ENCODE data around the gene ACOD1.
"Not testable (repeated sequence)": the region's sequence is repeated elsewhere in the genome, so short reads cannot be mapped to it uniquely, and the experiment has no call there.

ACOD1 gene
- 0 reads per million in 9 experiments for total RNA-seq

GRCh38 chr13:76948149-76948548 is at the start of gene ACOD1:
Gene ACOD1 (plus strand): TSS chr13:76948511. CDS start chr13:76948559, 48 bp downstream.
- ATAC-seq (replicated peaks) (no peak), DNase-seq (no peak)
- Mint-ChIP-seq H3K36me3 (ENCODE audit: insufficient read depth) (no peaks in the 10 kb centered on the region), H3K4me3 (no peak within 1 kb of the TSS), H3K27me3 (peaks cover 33 to 43% of the 10 kb centered on the region in 2 donors), H3K4me1 (ENCODE audit: low read depth in 2 of 2) (no peaks in the 10 kb centered on the region), H3K27ac (no peak within 1 kb of the TSS), H3K9me3 (peaks cover 0 to 3% of the 10 kb centered on the region in 2 donors)

DNA sequence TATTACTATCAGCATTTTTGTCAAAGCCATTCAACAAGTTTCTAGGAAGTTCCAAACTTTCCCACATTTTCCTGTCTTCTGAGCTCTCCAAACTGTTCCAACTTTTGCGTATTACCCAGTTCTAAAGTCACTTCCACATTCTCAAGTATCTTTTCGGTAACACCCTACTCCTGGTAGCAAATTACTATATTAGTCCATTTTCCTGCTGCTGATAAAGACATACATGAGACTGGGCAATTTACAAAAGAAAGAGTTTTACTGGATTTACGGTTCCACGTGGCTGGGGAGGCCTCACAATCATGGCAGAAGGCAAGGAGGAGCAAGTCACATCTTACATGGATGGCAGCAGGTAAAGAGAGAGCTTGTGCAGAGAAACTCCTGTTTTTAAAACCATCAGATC is 49.2 kb upstream of the ACOD1 start:
- not testable (repeated sequence) for H3K4me1 Mint-ChIP-seq (ENCODE audit: low read depth in 2 of 2); DNase-seq; H3K9me3 Mint-ChIP-seq; H3K36me3 Mint-ChIP-seq (ENCODE audit: insufficient read depth); ATAC-seq (replicated peaks); H3K27ac Mint-ChIP-seq; H3K4me3 Mint-ChIP-seq
- peaks cover 59 to 79% of the 10 kb centered on the region in 2 donors for H3K27me3 Mint-ChIP-seq

DNA sequence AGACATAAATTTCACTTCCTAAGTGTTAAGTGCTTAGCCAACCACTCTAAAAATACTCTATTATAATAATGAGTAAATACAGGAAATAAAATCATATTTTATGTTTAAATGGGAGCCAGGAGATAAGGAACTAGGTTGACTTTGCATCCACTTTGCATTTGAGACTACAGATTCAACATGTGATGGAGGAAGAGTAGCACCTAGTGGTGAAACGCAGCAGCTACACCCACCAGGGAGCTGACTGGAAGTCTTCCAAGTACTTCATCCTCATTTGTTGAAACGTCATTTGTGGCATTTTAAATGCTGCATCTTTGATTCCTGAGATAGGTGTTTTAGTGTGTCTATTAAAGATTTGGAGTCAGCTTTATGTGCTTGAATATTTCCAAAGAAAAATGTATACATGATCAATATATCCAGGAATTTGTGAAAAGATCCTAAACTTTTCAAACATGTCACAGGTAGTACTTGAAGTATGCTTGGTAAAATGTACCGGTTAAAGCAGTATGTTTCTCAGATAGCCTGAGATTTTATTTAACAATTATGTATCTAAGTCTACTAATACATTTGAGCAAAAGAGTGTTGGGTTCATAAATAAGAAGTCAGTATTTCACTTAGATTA is 44.7 kb upstream of the ACOD1 start:
- Mint-ChIP-seq H3K9me3 (peaks cover 5 to 8% of the 10 kb centered on the region in 2 donors), H3K27ac (no peak overlapping the region), H3K4me3 (no peak overlapping the region), H3K27me3 (peaks cover 62 to 67% of the 10 kb centered on the region in 2 donors), H3K4me1 (ENCODE audit: low read depth in 2 of 2) (no peaks in the 10 kb centered on the region), H3K36me3 (ENCODE audit: insufficient read depth) (no peaks in the 10 kb centered on the region)
- peak; percentile 45 to 55 (median 49) for DNase-seq
- ATAC-seq (replicated peaks), result peak; percentile 85

- no peaks in the 10 kb centered on the region for H3K9me3 Mint-ChIP-seq
- H3K4me1 Mint-ChIP-seq (ENCODE audit: low read depth in 2 of 2), result no peaks in the 10 kb centered on the region
- H3K36me3 Mint-ChIP-seq (ENCODE audit: insufficient read depth), result no peaks in the 10 kb centered on the region
- H3K27ac Mint-ChIP-seq, result no peak overlapping the region
- H3K27me3 Mint-ChIP-seq, result peaks cover 57 to 58% of the 10 kb centered on the region in 2 donors
- DNase-seq (no peak), ATAC-seq (replicated peaks) (no peak)
- no peak overlapping the region for H3K4me3 Mint-ChIP-seq
These were observed 43.8 kb upstream of the ACOD1 start for GRCh38 chr13:76904507-76904906.

- H3K27me3 Mint-ChIP-seq, result peaks cover 57 to 60% of the 10 kb centered on the region in 2 donors
- DNase-seq (no peak), ATAC-seq (replicated peaks) (no peak)
- no peak overlapping the region for H3K4me3 Mint-ChIP-seq
- H3K4me1 Mint-ChIP-seq (ENCODE audit: low read depth in 2 of 2), result no peaks in the 10 kb centered on the region
- no peaks in the 10 kb centered on the region for H3K9me3 Mint-ChIP-seq
- H3K36me3 Mint-ChIP-seq (ENCODE audit: insufficient read depth), result no peaks in the 10 kb centered on the region
- no peak overlapping the region for H3K27ac Mint-ChIP-seq
These were observed 35.8 kb upstream of the ACOD1 start for GRCh38 chr13:76912476-76912875.

- H3K27ac Mint-ChIP-seq, result no peak overlapping the region
- H3K4me1 Mint-ChIP-seq (ENCODE audit: low read depth in 2 of 2), result no peaks in the 10 kb centered on the region
- ATAC-seq (replicated peaks), result no peak
- peaks cover 64 to 71% of the 10 kb centered on the region in 2 donors for H3K27me3 Mint-ChIP-seq
- no peak overlapping the region for H3K4me3 Mint-ChIP-seq
- H3K36me3 Mint-ChIP-seq (ENCODE audit: insufficient read depth), result no peaks in the 10 kb centered on the region
- no peaks in the 10 kb centered on the region for H3K9me3 Mint-ChIP-seq
- no peak for DNase-seq
These were observed 34.4 kb upstream of the ACOD1 start for GRCh38 chr13:76913898-76914297.

- H3K36me3 Mint-ChIP-seq (ENCODE audit: insufficient read depth), result no peaks in the 10 kb centered on the region
- H3K9me3 Mint-ChIP-seq, result no peaks in the 10 kb centered on the region
- ATAC-seq (replicated peaks), result no peak
- peaks cover 66 to 70% of the 10 kb centered on the region in 2 donors for H3K27me3 Mint-ChIP-seq
- DNase-seq, result no peak
- H3K27ac Mint-ChIP-seq, result no peak overlapping the region
- H3K4me1 Mint-ChIP-seq (ENCODE audit: low read depth in 2 of 2), result no peaks in the 10 kb centered on the region
- no peak overlapping the region for H3K4me3 Mint-ChIP-seq
These were observed 31.2 kb upstream of the ACOD1 start for GRCh38 chr13:76917095-76917494.

DNA sequence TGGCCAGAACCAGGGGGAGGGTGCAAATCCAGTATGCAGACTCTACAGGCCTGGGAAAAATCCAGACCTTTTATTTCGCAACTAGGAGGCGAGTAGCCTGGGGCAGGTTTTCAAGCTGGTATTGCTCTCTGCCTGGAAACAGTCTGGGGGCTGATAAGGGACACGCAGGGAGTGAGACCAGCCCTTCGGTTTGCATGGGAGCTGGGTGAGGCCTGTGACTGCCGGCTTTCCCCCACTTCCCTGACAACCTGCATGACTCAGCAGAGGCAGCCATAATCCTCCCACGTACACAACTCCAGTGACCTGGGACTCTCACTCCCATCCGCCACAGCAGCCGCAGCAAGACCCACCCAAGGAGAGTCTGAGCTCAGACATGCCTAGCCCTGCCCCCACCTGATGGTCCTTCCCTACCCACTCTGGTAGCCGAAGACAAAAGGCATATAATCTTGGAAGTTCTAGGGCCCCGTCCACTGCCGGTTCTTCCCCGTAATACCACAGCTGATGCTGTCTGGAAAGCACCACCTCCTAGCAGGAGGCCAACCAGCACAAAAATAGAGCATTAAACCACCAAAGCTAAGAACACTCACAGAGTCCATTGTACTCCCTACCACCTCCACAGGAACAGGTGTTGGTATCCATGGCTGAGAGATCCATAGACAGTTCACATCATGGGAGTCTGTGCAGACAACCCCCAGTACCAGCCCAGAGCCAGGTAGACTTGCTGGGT is 30.4 kb upstream of the ACOD1 start:
- ATAC-seq (replicated peaks); H3K4me3 Mint-ChIP-seq; H3K9me3 Mint-ChIP-seq; H3K4me1 Mint-ChIP-seq (ENCODE audit: low read depth in 2 of 2); DNase-seq; H3K36me3 Mint-ChIP-seq (ENCODE audit: insufficient read depth); H3K27ac Mint-ChIP-seq: not testable (repeated sequence)
- H3K27me3 Mint-ChIP-seq, result peaks cover 64 to 68% of the 10 kb centered on the region in 2 donors

DNA sequence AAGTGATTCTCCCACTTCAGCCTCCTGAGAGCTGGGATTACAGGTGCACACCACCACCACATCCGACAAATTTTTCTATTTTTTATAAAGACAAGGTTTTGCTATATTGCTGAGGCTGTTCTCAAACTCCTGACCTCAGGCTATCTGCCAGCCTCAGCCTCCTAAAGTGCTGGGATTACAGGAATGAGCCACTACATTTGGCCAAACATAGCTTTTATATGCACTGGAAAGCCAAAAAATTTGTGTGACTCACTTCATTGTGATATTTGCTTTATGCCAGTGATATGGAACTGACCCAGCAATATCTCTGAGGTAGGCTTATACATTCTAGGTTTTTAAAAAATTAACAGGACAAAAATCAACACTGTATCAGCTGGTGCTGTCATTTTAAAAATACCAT is 26.8 kb upstream of the ACOD1 start:
- Mint-ChIP-seq H3K9me3 (no peaks in the 10 kb centered on the region), H3K4me3 (no peak overlapping the region), H3K4me1 (ENCODE audit: low read depth in 2 of 2) (no peaks in the 10 kb centered on the region), H3K36me3 (ENCODE audit: insufficient read depth) (no peaks in the 10 kb centered on the region), H3K27ac (no peak overlapping the region), H3K27me3 (peaks cover 51 to 73% of the 10 kb centered on the region in 2 donors)
- ATAC-seq (replicated peaks) (no peak), DNase-seq (no peak)

GRCh38 chr13:76925115-76925514 is 23.2 kb upstream of the ACOD1 start:
- Mint-ChIP-seq H3K27ac (no peak overlapping the region), H3K27me3 (peaks cover 23 to 55% of the 10 kb centered on the region in 2 donors), H3K9me3 (no peaks in the 10 kb centered on the region), H3K4me1 (ENCODE audit: low read depth in 2 of 2) (no peaks in the 10 kb centered on the region), H3K36me3 (ENCODE audit: insufficient read depth) (no peaks in the 10 kb centered on the region), H3K4me3 (no peak overlapping the region)
- DNase-seq, result no peak
- no peak for ATAC-seq (replicated peaks)

- Mint-ChIP-seq H3K36me3 (ENCODE audit: insufficient read depth) (no peaks in the 10 kb centered on the region), H3K4me3 (no peak overlapping the region), H3K9me3 (no peaks in the 10 kb centered on the region), H3K4me1 (ENCODE audit: low read depth in 2 of 2) (no peaks in the 10 kb centered on the region), H3K27me3 (peaks cover 22 to 40% of the 10 kb centered on the region in 2 donors), H3K27ac (no peak overlapping the region)
- DNase-seq (no peak), ATAC-seq (replicated peaks) (no peak)
These were observed 20.4 kb upstream of the ACOD1 start for GRCh38 chr13:76927955-76928354.

DNA sequence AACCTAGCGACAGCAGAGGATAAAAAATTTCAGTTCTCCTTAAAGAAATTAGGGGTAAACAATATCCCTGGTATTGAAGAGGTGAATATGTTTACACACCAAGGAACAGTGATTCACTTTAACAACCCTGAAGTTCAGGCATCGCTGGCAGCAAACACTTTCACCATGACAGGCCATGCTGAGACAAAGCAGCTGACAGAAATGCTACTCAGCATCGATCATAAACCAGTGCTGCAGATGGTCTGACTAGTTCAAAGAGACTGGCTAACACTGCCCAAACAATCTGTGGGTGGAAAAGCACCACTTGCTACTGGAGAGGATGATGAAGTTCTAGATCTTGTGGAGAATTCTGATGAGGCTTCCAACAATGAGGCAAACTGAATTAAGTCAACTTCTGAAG is 19.9 kb upstream of the ACOD1 start:
- peaks cover 19 to 35% of the 10 kb centered on the region in 2 donors for H3K27me3 Mint-ChIP-seq
- DNase-seq, result no peak

DNA sequence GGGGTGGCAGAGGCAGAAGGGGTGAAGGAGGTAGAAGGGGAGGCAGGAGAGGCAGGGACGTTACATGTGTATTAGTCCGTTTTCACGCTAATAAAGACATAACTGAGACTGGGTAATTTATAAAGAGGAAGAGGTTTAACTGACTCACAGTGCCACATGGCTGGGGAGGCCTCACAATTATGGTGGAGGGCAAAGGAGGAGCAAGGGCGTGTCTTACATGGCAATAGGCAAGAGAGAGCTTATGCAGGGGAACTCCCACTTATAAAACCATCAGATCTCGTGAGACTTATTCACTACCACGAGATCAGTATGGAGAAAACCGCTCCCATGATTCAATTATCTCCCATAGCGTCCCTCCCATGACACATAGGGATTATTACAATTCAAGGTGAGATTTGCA is 19.0 kb upstream of the ACOD1 start:
- ATAC-seq (replicated peaks) (no peak), DNase-seq (no peak)
- no peaks in the 10 kb centered on the region for H3K36me3 Mint-ChIP-seq (ENCODE audit: insufficient read depth)
- no peaks in the 10 kb centered on the region for H3K9me3 Mint-ChIP-seq
- H3K4me1 Mint-ChIP-seq (ENCODE audit: low read depth in 2 of 2), result no peaks in the 10 kb centered on the region
- no peak overlapping the region for H3K4me3 Mint-ChIP-seq
- no peak overlapping the region for H3K27ac Mint-ChIP-seq
- peaks cover 19 to 34% of the 10 kb centered on the region in 2 donors for H3K27me3 Mint-ChIP-seq

More for the DNA sequence above, 19.9 kb upstream of the ACOD1 start:
- H3K9me3 Mint-ChIP-seq, result no peaks in the 10 kb centered on the region
- no peaks in the 10 kb centered on the region for H3K36me3 Mint-ChIP-seq (ENCODE audit: insufficient read depth)
- H3K27ac Mint-ChIP-seq, result no peak overlapping the region
- H3K4me1 Mint-ChIP-seq (ENCODE audit: low read depth in 2 of 2), result no peaks in the 10 kb centered on the region
- ATAC-seq (replicated peaks), result no peak
- H3K4me3 Mint-ChIP-seq, result no peak overlapping the region

- Mint-ChIP-seq H3K9me3 (no peaks in the 10 kb centered on the region), H3K36me3 (ENCODE audit: insufficient read depth) (no peaks in the 10 kb centered on the region), H3K4me1 (ENCODE audit: low read depth in 2 of 2) (no peaks in the 10 kb centered on the region), H3K27me3 (peaks cover 16 to 28% of the 10 kb centered on the region in 2 donors), H3K4me3 (no peak overlapping the region), H3K27ac (no peak overlapping the region)
- ATAC-seq (replicated peaks) (no peak), DNase-seq (no peak)
These were observed 18.4 kb upstream of the ACOD1 start for GRCh38 chr13:76929851-76930374.

All from effector memory CD8-positive, alpha-beta T cell (primary cell).